ENCODE results near the gene IVD. TPM values are rescaled to one million over a fixed set of nuclear protein-coding genes. Genes with fewer than 3 reads are reported as not detected.

IVD gene
- total and polyA plus RNA-seq, 2 of the 8 experiments (the other 6 are each of a cell fraction or from before 2014, with no cell fraction given) = 55.2 to 78.8 TPM

DNA sequence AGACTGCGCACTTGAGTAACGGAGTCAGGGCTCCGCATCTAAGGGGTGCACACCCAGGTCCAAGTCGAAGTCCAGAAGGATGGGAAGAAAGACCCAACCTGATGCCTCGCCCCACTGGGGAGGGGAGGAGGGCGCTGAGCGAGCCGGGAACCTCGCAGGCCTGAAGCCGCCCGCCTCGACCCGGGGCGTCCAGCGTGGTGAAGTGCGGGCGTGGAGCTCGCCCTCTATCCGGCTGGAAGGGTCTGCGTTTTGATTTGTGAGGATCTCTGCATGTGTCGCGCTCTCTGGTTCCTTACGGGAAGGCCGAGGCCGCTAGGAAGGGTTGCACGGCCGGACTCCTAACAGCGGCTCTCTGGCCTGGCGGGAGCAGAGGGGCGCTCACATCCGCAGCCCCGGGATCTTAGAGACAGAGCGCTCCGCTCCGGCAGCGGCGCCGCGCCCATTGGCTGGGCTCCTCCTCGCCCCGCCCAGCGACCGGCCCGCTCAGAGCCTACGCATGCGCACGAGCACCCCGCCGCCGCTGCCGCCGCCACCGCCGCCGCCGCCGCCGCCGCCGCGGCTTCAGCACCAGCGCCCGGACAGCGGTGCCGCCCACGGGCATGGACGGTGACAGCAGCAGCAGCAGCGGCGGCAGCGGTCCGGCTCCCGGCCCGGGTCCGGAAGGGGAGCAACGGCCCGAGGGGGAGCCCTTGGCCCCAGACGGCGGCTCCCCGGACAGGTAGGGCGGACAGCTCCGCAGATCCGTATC is 47.7 kb upstream of the IVD start, which contains the start of gene DISP2:
Gene DISP2 (plus strand): TSS at position 497 of the 748 bp plus-strand sequence. CDS start 103 bp downstream, at position 600.
- Histone ChIP-seq H4K20me1 (replicated peaks in 1 of 2; ENCODE audit: control insufficient read depth in 1 of 2, insufficient read depth in 2 of 2, low read length in 2 of 2) (peaks cover 0 to 2% of the 10 kb centered on the region in 2 experiments), H3K4me1 (replicated peaks in 1 of 4; ENCODE audit: control insufficient read depth in 3 of 4, insufficient read depth in 4 of 4, low read length in 3 of 4) (peaks cover 11 to 22% (median 16%) of the 10 kb centered on the region in 4 experiments), H3K27me3 (replicated peaks in 1 of 4; ENCODE audit: control insufficient read depth in 3 of 4, extremely low read depth in 1 of 4, insufficient read depth in 3 of 4, low read length in 3 of 4) (peaks cover 0 to 18% (median 8%) of the 10 kb centered on the region in 4 experiments; a peak in 3 of 7 replicates), H3K18ac (ENCODE audit: extremely low read depth, low read length) (peak within 1 kb of the TSS; percentile 75; the same call in 1 of the 2 replicates), H3K79me2 (ENCODE audit: control insufficient read depth in 1 of 2, insufficient read depth in 2 of 2, low read length in 2 of 2) (no peaks in the 10 kb centered on the region), H2BK15ac (ENCODE audit: low read length) (no peak within 1 kb of the TSS), H2BK120ac (replicated peaks; ENCODE audit: low read depth, low read length) (no peak within 1 kb of the TSS), H3K56ac (replicated peaks; ENCODE audit: insufficient read length, low read depth, low read length) (peak within 1 kb of the TSS; percentile 32), H3K9ac (replicated peaks in 1 of 4; ENCODE audit: extremely low read depth in 1 of 4, low read depth in 3 of 4, low read length in 3 of 4) (peak within 1 kb of the TSS in 2 of 4 experiments; percentile 35 to 37; a peak in 2 of 7 replicates), H4K8ac (ENCODE audit: extremely low read depth, insufficient read depth, low read length) (no peak within 1 kb of the TSS), H2BK12ac (ENCODE audit: low read depth, low read length) (0 out of 2 replicates have a peak within 1 kb of the TSS, but pooled peaks have one; percentile 27), H3K79me1 (ENCODE audit: low read depth, low read length) (no peaks in the 10 kb centered on the region), H2AK5ac (ENCODE audit: low read depth, low read length) (no peak within 1 kb of the TSS; the same call in 1 of the 2 replicates), H4K5ac (ENCODE audit: insufficient read length, low read depth, low read length) (no peak within 1 kb of the TSS), H3K4me3 (ENCODE audit: extremely low read depth in 1 of 4, insufficient read depth in 2 of 4, low read depth in 3 of 4, low read length in 4 of 4) (peak within 1 kb of the TSS; percentile 44 to 69 (median 62)), H2BK20ac (ENCODE audit: low read length) (no peak within 1 kb of the TSS), H3K23ac (ENCODE audit: insufficient read length) (no peak within 1 kb of the TSS), H3K36me3 (ENCODE audit: control insufficient read depth in 2 of 4, insufficient read depth in 4 of 4, low read length in 3 of 4) (no peaks in the 10 kb centered on the region), H2AFZ (ENCODE audit: low read length) (peak within 1 kb of the TSS; percentile 80; the same call in 1 of the 2 replicates), H3K14ac (ENCODE audit: insufficient read length) (no peak within 1 kb of the TSS), H3K23me2 (ENCODE audit: low read depth, low read length) (peaks cover 9% of the 10 kb centered on the region), H4K91ac (replicated peaks; ENCODE audit: insufficient read length, low read length) (peak within 1 kb of the TSS; percentile 10), H3K9me3 (ENCODE audit: insufficient read depth in 2 of 2, low read depth in 1 of 2, low read length in 1 of 2) (no peaks in the 10 kb centered on the region), H3K4me2 (ENCODE audit: insufficient read depth in 1 of 2, low read depth in 2 of 2, low read length in 2 of 2) (peak within 1 kb of the TSS; percentile 67 to 97), H3K4ac (replicated peaks; ENCODE audit: insufficient read length, low read depth, low read length) (no peak within 1 kb of the TSS), H2BK5ac (ENCODE audit: low read depth, low read length) (no peak within 1 kb of the TSS), H3K27ac (ENCODE audit: low read depth, low read length) (no peak within 1 kb of the TSS)
- ChIA-PET CTCF (ENCODE audit: partially characterized antibody) (interaction anchor here (1.2 to 27.4 kb wide), 5 partner anchors 8 to 43 kb away, joined by 4 to 452 read pairs (median 5); partner anchors contain the start of gene CCDC9B), POLR2A (ENCODE audit: partially characterized antibody) (interaction anchor here (0.8 to 1.6 kb wide), 2 partner anchors 17 to 62 kb away, joined by 4 to 5 read pairs; partner anchors contain the start of gene CCDC9B)
- 5% methylated on average over 43 of the region's 82 CpGs; no CpG with 5 or more reads in 1 of the 2 experiments for WGBS, 2 experiments (ENCODE audit: extremely low coverage in 1 of 2, insufficient coverage in 1 of 2, insufficient read length in 1 of 2, insufficient replicate concordance in 2 of 2, low coverage in 1 of 2, low lambda C conversion rate in 2 of 2, missing lambda C conversion rate in 1 of 2)
- no peak for FAIRE-seq
- peak in 1 of 2 experiments; percentile 98 for DNase-seq (ENCODE audit: low read depth in 1 of 2, low spot score in 2 of 2)
- TF ChIP-seq TAF1 (IDR thresholded peaks at IDR 0.05; ENCODE audit: low read depth, low read length) = 0 out of 2 replicates have a peak, but pooled peaks have one; percentile 23
- peak; percentile 59 for TF ChIP-seq KDM4A (IDR thresholded peaks at IDR 0.05; ENCODE audit: low read depth, low read length, severe bottlenecking)
- TF ChIP-seq CREB1 (IDR thresholded peaks at IDR 0.05) = no peak; the same call in 1 of the 2 replicates
- no peak for TF ChIP-seq GTF2F1 (IDR thresholded peaks at IDR 0.05; ENCODE audit: borderline replicate concordance, low read depth, low read length)
- TF ChIP-seq TBP (IDR thresholded peaks at IDR 0.05; ENCODE audit: low read depth, low read length) = peak; percentile 40; the same call in 1 of the 2 replicates
- peak; percentile 70 for TF ChIP-seq NRF1 (IDR thresholded peaks at IDR 0.05; ENCODE audit: low read depth, low read length)
- no peak for TF ChIP-seq SIRT6 (IDR thresholded peaks at IDR 0.05; ENCODE audit: low read length)
- TF ChIP-seq POLR2A (IDR thresholded peaks at IDR 0.05; ENCODE audit: control extremely low read depth in 1 of 2, low read depth in 2 of 2, low read length in 2 of 2) = no peak
- no peak for TF ChIP-seq JUND (IDR thresholded peaks at IDR 0.05; ENCODE audit: low read length)
- no peak for TF ChIP-seq NANOG (IDR thresholded peaks at IDR 0.05; ENCODE audit: insufficient read depth, low read depth, low read length, poor library complexity, severe bottlenecking)
- TF ChIP-seq, protein P1, sequence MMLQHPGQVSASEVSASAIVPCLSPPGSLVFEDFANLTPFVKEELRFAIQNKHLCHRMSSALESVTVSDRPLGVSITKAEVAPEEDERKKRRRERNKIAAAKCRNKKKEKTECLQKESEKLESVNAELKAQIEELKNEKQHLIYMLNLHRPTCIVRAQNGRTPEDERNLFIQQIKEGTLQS (IDR thresholded peaks at IDR 0.05; ENCODE audit: insufficient read depth, low read depth, low read length) = no peak
- TF ChIP-seq KDM1A (IDR thresholded peaks at IDR 0.05; ENCODE audit: borderline replicate concordance, low read length) = no peak
